ENCODE results near the gene GTPBP3.
A peak's percentile ranks its signal among the peaks of the same experiment; 100 is the strongest.
"Not testable (repeated sequence)": the region's sequence is repeated elsewhere in the genome, so short reads cannot be mapped to it uniquely, and the experiment has no call there.

GTPBP3 gene

DNA sequence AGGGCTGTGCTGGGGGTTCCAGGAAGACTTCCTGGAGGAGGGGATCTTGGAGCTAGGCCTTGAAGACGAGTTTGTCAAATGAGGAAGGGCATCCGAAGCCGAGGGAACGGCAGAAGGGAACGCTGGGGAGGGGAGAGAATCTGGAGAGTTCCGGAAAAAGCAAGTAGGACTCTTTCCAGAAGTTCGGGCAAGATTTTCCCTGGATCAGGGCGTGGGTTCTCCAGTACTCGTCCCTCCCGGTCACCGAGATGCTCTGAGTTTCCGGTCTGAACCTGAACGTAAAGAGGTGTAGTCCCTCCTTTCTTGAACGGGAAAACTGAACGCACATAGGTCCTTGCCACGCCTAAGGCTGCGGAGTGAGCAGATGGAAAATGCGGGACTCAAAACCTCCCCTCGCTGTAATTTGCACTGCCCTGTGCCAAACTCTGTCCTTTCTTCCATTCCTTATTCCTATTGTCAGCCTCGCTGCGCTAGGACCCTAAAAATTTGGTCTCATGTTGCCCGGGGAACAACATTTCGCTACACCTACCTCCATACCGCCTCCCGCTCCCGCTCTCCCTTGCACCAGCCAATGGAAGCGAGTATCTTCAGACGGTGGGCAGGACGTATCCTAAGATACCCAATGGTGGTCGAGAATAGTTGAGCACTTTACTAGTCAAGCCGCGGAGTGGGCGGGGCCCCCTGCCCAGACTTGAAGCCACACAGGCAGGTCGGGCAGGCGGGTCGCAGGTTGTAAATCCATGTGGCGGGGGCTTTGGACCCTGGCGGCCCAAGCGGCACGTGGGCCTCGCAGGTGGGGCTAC lies at the start of gene GTPBP3:
GTPBP3 (plus strand) TSS at position 682 of the 803 bp plus-strand sequence; CDS start at position 741, 59 bp downstream.
- peak; percentile 90 to 95 for DNase-seq (ENCODE audit: low read depth in 2 of 2)

GRCh38 chr19:17289489-17289888 lies 47.9 kb upstream of the GTPBP3 start:
- peak in 1 of 2 donors; percentile 35 for DNase-seq (ENCODE audit: low read depth in 2 of 2)

- DNase-seq (ENCODE audit: low read depth in 2 of 2), result peak; percentile 72 to 82
Measured at GRCh38 chr19:17292301-17293074, 44.9 kb upstream of the GTPBP3 start.

- DNase-seq (ENCODE audit: low read depth in 2 of 2), result no peak
Measured at GRCh38 chr19:17293605-17294004, 43.7 kb upstream of the GTPBP3 start.

- peak; percentile 26 to 47 for DNase-seq (ENCODE audit: low read depth in 2 of 2)
Measured at GRCh38 chr19:17294051-17294891, 43.1 kb upstream of the GTPBP3 start.

DNA sequence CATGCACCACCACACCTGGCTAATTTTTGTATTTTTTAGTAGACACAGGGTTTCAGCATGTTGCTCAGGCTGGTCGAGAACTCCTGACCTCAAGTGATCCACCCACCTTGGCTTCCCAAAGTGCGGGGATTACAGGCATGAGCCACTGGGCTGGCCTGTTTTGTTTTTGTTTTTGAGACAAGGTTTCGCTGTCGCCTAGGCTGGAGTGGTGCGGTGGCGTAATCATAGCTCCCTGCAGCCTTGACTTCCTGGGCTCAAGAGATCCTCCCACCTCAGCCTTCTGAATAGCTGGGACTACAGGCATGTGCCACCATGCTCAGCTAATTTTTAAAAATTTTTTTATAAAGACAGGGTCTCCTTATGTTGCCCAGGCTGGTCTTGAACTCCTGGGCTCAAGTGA lies 41.8 kb upstream of the GTPBP3 start:
- DNase-seq (ENCODE audit: low read depth in 2 of 2), result not testable (repeated sequence)

GRCh38 chr19:17296273-17296672 lies 41.1 kb upstream of the GTPBP3 start:
- no peak for DNase-seq (ENCODE audit: low read depth in 2 of 2)

DNA sequence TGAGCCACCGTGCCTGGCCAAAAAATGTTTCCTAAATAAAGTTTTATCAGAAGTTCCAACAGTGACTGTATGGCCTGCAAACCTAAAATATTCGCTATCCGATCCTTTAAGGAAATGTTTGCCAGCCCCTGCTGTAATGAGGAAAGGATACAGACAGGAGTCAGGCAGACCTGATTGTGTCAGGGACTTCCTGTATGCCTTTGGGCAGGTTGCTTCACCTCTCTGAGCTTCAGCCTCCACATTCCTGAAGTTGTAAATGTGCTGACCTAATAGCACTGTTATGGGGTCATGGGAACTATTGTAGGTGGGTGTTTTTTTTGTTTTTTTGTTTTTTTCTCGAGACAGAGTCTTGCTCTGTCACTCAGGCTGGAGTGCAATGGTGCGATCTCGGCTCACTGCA lies 40.4 kb upstream of the GTPBP3 start:
- no peak for DNase-seq (ENCODE audit: low read depth in 2 of 2)

DNA sequence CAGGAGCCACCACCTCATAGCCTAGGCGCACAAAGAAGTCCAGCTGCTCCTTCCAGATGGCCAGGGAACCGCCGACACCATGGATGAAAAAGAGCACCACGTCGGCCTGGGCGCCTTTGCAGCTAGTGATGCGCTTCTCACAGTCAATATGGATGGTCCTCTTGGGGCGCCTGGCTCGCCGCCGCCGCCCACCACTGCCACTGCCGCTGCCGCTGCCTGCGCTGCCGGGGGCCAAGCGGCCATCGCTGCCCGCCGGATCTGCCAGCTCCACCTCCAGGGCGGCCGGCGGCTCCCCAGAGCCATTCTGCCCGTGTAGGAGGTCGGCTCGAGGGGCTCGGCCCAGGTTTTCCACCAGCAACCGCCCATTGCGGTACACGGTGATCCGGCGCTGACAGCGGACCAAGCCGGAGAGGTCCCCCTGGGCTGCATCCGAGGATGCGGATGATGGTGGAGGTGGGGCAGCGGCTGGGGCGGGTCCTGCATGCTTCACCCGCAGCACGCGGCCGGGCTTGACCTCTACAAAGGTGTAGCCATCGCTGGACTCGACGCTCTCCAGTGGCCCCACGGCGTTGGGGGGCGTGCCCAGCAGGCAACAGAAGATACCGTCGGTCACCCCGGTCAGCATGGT lies 36.2 kb upstream of the GTPBP3 start:
- DNase-seq (ENCODE audit: low read depth in 2 of 2), result no peak

- DNase-seq (ENCODE audit: low read depth in 2 of 2), result no peak
Measured at GRCh38 chr19:17302391-17303166, 34.8 kb upstream of the GTPBP3 start.

- peak; percentile 87 to 90 for DNase-seq (ENCODE audit: low read depth in 2 of 2)
Measured at GRCh38 chr19:17303167-17303939, 34.0 kb upstream of the GTPBP3 start, which contains the start of gene ABHD8. TSS of gene ABHD8 (minus strand) at chr19:17303425. CDS start at chr19:17301616, 1,809 bp downstream.

DNA sequence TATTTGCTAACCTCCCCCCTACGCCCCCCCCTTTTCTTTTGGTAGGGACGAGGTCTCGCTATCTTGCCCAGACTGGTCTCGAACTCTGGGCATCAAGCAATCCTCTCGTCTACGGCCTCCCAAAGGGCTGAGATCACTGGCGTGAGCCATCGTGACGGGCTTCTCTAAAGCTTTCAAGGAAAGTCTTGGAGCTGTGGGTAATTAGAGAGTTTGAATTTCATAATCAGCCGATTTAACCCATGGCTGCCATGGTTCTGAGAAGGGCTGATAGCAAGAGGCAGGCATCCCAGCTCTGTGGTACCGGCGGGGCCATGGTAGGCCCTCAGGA lies 33.4 kb upstream of the GTPBP3 start:
- no peak for DNase-seq (ENCODE audit: low read depth in 2 of 2)

DNA sequence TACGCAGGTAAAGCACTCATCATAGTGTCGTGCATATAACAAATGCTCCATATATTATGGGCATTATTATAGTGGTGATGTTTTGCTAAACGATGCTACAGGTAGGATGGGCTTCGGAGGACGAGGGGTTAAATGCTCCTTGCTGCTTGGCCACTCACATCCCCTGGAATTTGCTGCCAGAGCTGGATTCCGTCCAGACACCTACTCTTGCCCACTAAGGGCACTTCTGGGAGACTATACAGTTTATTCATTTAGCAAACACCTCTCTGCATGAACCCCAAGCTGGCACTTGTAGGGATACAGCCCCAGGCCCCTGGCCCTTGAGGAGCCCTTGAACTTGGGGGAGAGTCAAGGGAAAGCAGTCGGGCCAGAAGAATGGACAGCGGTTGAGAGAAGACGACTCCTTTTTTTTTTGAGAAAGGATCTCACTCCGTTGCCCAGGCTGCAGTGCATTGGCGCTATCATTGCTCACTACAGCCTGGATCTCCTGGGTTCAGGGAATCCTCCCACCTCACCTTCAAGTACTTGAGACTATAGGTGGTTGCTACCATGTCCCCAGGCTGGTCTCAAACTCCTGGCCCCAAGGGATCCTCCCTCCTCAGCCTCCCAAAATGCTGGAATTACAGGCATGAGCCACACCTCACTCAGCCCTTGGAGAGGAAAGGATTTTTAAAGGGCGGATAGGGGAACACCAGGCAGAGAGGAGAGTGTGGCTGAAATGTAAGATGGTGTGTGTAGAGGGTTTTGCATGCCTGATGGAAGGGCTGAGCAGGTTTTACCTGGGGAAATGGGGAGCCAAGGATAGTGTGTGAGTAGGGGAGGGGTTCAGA lies 32.8 kb upstream of the GTPBP3 start:
- DNase-seq (ENCODE audit: low read depth in 2 of 2), result no peak

DNA sequence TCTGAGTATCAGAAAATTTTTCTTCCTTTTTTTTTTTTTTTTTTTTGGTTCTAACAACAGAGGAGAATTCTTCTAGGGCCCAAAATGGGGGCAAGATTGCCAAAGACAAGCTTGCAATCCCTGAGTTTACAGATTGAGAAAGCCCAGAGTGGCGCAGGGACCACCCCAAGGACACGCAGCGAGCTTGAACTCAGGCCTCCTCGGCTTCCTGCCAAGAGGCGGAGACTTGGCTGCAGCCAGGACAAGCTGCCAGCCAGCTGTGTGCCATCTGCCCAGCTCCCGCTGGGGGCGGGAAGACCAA lies 32.2 kb upstream of the GTPBP3 start:
- DNase-seq (ENCODE audit: low read depth in 2 of 2), result no peak

DNA sequence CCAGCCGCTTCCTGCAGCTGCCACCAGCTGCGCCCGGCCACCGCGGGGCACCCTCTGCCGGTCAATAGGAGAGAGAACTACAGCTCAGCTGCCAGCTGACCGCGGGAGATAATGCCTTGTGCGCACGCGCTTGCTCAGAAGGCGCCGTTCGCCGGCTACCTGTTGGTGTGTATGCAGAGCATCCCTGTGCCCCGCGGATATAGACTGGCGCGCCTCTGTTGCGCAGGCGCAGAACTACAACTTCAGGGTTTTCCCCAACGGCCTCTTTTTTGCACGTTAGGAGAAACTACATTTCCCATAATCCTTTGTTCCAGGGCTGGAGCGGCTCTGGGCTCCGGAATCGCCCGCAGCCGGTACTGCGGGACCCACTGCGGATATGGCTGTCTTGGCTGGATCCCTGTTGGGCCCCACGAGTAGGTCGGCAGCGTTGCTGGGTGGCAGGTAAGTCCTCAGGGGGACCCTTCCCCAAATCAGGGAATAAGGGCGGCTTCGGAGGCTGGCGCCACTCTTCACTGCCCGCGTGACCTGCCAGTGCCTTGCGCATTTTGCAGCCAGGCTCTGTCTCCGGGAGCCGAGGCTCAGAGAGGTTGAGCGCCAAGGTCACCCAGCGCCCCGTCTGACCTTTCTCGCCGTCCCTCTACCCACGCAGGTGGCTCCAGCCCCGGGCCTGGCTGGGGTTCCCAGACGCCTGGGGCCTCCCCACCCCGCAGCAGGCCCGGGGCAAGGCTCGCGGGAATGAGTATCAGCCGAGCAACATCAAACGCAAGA lies 31.7 kb upstream of the GTPBP3 start, which contains the start of gene MRPL34:
MRPL34 (plus strand) TSS at position 356 of the 768 bp plus-strand sequence; CDS start at position 377, 21 bp downstream.
- DNase-seq (ENCODE audit: low read depth in 2 of 2), result peak; percentile 85 to 87

DNA sequence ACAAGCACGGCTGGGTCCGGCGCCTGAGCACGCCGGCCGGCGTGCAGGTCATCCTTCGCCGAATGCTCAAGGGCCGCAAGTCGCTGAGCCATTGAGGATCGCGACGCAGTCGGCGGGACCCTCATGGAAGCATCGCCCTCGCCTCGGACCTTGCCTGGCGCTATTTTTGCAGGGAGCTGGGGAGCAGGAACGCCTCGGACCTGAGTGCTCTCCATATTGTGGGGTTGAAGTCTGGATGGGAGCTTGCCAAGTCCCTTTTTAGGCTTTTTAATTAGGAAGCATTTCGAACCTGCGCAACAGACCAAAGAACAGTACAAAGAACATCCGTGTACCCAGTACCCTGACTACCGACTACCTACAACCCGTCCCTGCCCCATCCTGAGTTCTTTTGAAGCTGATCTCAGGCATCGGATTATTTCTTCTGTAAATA lies 31.1 kb upstream of the GTPBP3 start:
- no peak for DNase-seq (ENCODE audit: low read depth in 2 of 2)

- DNase-seq (ENCODE audit: low read depth in 2 of 2), result no peak
Measured at GRCh38 chr19:17307876-17308377, 29.4 kb upstream of the GTPBP3 start.

All from stimulated activated CD4-positive, alpha-beta T cell treated with anti-CD3 and anti-CD28 coated beads, Interleukin-1b, Interleukin-23, amount 100 ng/mL, for 4 hours (primary cell).